Measurements from ENCODE around the gene BPIFB4.

- TF ChIP-seq EZH2 (IDR thresholded peaks at IDR 0.05; ENCODE audit: insufficient read depth, poor library complexity, severe bottlenecking) (no peak), EZH2phosphoT487 (IDR thresholded peaks at IDR 0.05; ENCODE audit: insufficient read depth, low read depth) (no peak)
These were observed 15.8 kb downstream of the BPIFB4 start for GRCh38 chr20:33095249-33095648.

All from GM23248 (cell line).